ENCODE results near the gene SPC25. TPM values are rescaled to one million over a fixed set of nuclear protein-coding genes. Genes with fewer than 3 reads are reported as not detected.

SPC25 gene
- total RNA-seq (2016; rRNA removed; fragmentation: Illumina TruSeq; extraction: Trizol), result 26.5 and 45.9 TPM in 2 replicates
- 7.1 and 10.1 TPM in 2 replicates for total RNA-seq (2016; cell fraction: cytosol; rRNA removed; fragmentation: Illumina TruSeq; extraction: Trizol; ENCODE audit: low read depth)
- total RNA-seq (2016; cell fraction: insoluble cytoplasmic fraction; rRNA removed; fragmentation: Illumina TruSeq; extraction: Trizol), result 26.5 and 47.6 TPM in 2 replicates
- total RNA-seq (2016; cell fraction: membrane; rRNA removed; fragmentation: Illumina TruSeq; extraction: Trizol), result 8.5 and 9.2 TPM in 2 replicates
- total RNA-seq (2016; cell fraction: nucleus; rRNA removed; fragmentation: Illumina TruSeq; extraction: Trizol), result 18.6 and 21.5 TPM in 2 replicates
- 6.9 and 11.3 TPM in 2 replicates for polyA plus RNA-seq (2011; rRNA removed)
- 4.7 and 6.1 TPM in 2 replicates for polyA plus RNA-seq (2011; cell fraction: cytosol; rRNA removed)
- 1.9 and 2.6 TPM in 2 replicates for polyA plus RNA-seq (2011; cell fraction: nucleus; rRNA removed)
- 6.5 and 18.6 TPM in 2 replicates for polyA plus RNA-seq (2012)
- 5.9 and 7.9 TPM in 2 replicates for polyA plus RNA-seq (2016; cell fraction: cytosol; fragmentation: Illumina TruSeq; extraction: Trizol; ENCODE audit: low read depth)
- polyA plus RNA-seq (2016; cell fraction: insoluble cytoplasmic fraction; fragmentation: Illumina TruSeq; extraction: Trizol; ENCODE audit: low read depth), result 63.6 and 67.5 TPM in 2 replicates
- polyA plus RNA-seq (2016; cell fraction: membrane; fragmentation: Illumina TruSeq; extraction: Trizol; ENCODE audit: low read depth), result 7.4 and 7.6 TPM in 2 replicates
- polyA plus RNA-seq (2016; cell fraction: nucleus; fragmentation: Illumina TruSeq; extraction: Trizol; ENCODE audit: insufficient read depth, low read depth), result 21.4 and 23.9 TPM in 2 replicates
- 16.3 and 23.5 TPM in 2 replicates for polyA minus RNA-seq (2011; rRNA and poly(A)+ RNA removed; ENCODE audit: low replicate concordance)
- polyA minus RNA-seq (2011; cell fraction: cytosol; rRNA and poly(A)+ RNA removed), result 2.7 and 4.8 TPM in 2 replicates
- polyA minus RNA-seq (2011; cell fraction: nucleus; rRNA and poly(A)+ RNA removed), result 24.6 and 28.3 TPM in 2 replicates
- percentile 73 among the genes with signal in this experiment for Bru-seq, nascent RNA
- BruChase-seq, experiment 1, labeled RNA remaining after a 6-hour chase, result percentile 54 among the genes with signal in this experiment
- percentile 75 among the genes with signal in this experiment for BruChase-seq, experiment 2, labeled RNA remaining after a 2-hour chase
- long read RNA-seq, experiment 1, transcript SPC25-201 (7 exons, 1,354 nt), result major isoform, 21 of 30 reads
- long read RNA-seq, experiment 1, partial matches to known transcripts, result 5 of 30 reads
- long read RNA-seq, experiment 1, other reads (novel, unspliced or antisense), result 4 of 30 reads
- long read RNA-seq, experiment 2, transcript SPC25-201 (7 exons, 1,354 nt), result major isoform, 12 of 15 reads
- long read RNA-seq, experiment 2, partial matches to known transcripts, result 3 of 15 reads
- long read RNA-seq, experiment 2, other reads (novel, unspliced or antisense), result 0 of 15 reads

GRCh38 chr2:168890006-168890782 lies at the start of gene SPC25:
SPC25 (minus strand) TSS chr2:168890430; CDS start chr2:168889519, 911 bp downstream.
- ChIA-PET CTCF (ENCODE audit: low intra/inter-chr PET ratio, low total read pairs) (no interaction called here), POLR2A (no interaction called here)
- DNase-seq (ENCODE audit: low spot score) (peak; percentile 95), ATAC-seq (peak; percentile 100), FAIRE-seq (peak; percentile 97)
- peak within 1 kb of the TSS; percentile 58 for H3K27ac ChIP-seq (ENCODE audit: extremely low read length, insufficient read depth, low read length)
- BruUV-seq (replicated peaks), result no TSS peak
- peaks cover 10% of the 10 kb centered on the region for H3K79me2 ChIP-seq (ENCODE audit: insufficient read depth, low read length)
- no peaks in the 10 kb centered on the region; a peak in 1 of 5 replicates for H3K27me3 ChIP-seq (ENCODE audit: control insufficient read depth in 1 of 2, insufficient read depth in 2 of 2, low read length in 2 of 2)
- H3K4me3 ChIP-seq (replicated peaks in 1 of 3; ENCODE audit: insufficient read depth in 1 of 3, low read depth in 2 of 3, low read length in 3 of 3), result peak within 1 kb of the TSS; percentile 83 to 93 (median 89)
- H4K20me1 ChIP-seq (ENCODE audit: insufficient read depth, low read length), result no peaks in the 10 kb centered on the region
- intact Hi-C loops (cut with micrococcal nuclease; ENCODE audit: unreplicated experiment) (no loop called here), in situ Hi-C loops (cut with HindIII; ENCODE audit: extremely low pct_ligation_motif_present, low pct_unique_long_range_greater_than_20kb) (no loop called here)
- H3K4me2 ChIP-seq (ENCODE audit: low read depth, low read length), result peak within 1 kb of the TSS; percentile 72
- peak within 1 kb of the TSS; percentile 86 for H2AFZ ChIP-seq (ENCODE audit: low read length)
- peaks cover 2 to 10% of the 10 kb centered on the region in 2 experiments; a peak in 4 of 5 replicates for H3K36me3 ChIP-seq (replicated peaks in 1 of 2; ENCODE audit: control insufficient read depth in 1 of 2, insufficient read depth in 2 of 2, low read length in 2 of 2)
- WGBS (ENCODE audit: low lambda C conversion rate), result under 1% methylated on average over 36 of the region's 38 CpGs
- peak within 1 kb of the TSS; percentile 80 for H3K9ac ChIP-seq (ENCODE audit: insufficient read depth, low read depth, low read length)
- peaks cover 18% of the 10 kb centered on the region for H3K4me1 ChIP-seq (ENCODE audit: insufficient read depth, low read length)
- no peaks in the 10 kb centered on the region for H3K9me3 ChIP-seq (ENCODE audit: low read length)
- TF ChIP-seq ATF2 (CRISPR knock-in tag; IDR thresholded peaks at IDR 0.05), result peak; percentile 67; the same call in 1 of the 2 replicates
- no peak for TF ChIP-seq FOXP1 (IDR thresholded peaks at IDR 0.05)
- TF ChIP-seq FOXP1 (CRISPR knock-in tag; IDR thresholded peaks at IDR 0.05), result no peak
- TF ChIP-seq HBP1 (CRISPR knock-in tag; IDR thresholded peaks at IDR 0.05; ENCODE audit: low read depth), result peak; percentile 63; the same call in 1 of the 2 replicates
- TF ChIP-seq ZC3H4 (CRISPR knock-in tag; IDR thresholded peaks at IDR 0.05; ENCODE audit: borderline replicate concordance), result no peak
- peak; percentile 81; the same call in 1 of the 2 replicates for TF ChIP-seq ZNF232 (CRISPR knock-in tag; IDR thresholded peaks at IDR 0.05; ENCODE audit: borderline replicate concordance)
- TF ChIP-seq ZNF574 (CRISPR knock-in tag; IDR thresholded peaks at IDR 0.05), result peak; percentile 90
- TF ChIP-seq DRAP1 (CRISPR knock-in tag; IDR thresholded peaks at IDR 0.05), result peak; percentile 85
- no peak for TF ChIP-seq ZNF530 (CRISPR knock-in tag; IDR thresholded peaks at IDR 0.05; ENCODE audit: low read depth)

Data from HepG2 (cell line).